ENCODE results near the gene MAGI2.

DNA sequence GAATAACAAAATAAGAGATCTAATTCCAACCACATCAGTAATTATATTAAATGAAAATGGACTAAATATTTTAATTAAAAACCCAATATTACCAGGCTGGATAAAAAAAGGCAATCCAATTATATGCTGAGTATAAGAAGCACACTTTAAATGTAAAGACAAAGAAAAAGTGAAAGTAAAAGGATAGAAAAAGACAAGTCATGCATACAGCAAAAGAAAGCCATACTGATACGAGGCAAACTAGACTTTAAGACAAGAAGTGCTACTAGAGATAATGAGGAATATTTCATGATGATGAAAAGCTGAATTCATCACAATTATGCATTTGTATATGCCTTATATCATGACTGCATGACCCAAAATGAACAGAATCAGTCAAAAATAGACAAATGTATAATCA, 1026.3 kb downstream of the MAGI2 start:
- TF ChIP-seq, protein P1, sequence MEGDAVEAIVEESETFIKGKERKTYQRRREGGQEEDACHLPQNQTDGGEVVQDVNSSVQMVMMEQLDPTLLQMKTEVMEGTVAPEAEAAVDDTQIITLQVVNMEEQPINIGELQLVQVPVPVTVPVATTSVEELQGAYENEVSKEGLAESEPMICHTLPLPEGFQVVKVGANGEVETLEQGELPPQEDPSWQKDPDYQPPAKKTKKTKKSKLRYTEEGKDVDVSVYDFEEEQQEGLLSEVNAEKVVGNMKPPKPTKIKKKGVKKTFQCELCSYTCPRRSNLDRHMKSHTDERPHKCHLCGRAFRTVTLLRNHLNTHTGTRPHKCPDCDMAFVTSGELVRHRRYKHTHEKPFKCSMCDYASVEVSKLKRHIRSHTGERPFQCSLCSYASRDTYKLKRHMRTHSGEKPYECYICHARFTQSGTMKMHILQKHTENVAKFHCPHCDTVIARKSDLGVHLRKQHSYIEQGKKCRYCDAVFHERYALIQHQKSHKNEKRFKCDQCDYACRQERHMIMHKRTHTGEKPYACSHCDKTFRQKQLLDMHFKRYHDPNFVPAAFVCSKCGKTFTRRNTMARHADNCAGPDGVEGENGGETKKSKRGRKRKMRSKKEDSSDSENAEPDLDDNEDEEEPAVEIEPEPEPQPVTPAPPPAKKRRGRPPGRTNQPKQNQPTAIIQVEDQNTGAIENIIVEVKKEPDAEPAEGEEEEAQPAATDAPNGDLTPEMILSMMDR (IDR thresholded peaks at IDR 0.05): no peak
- no peak for TF ChIP-seq POLR2A (IDR thresholded peaks at IDR 0.05)
